ENCODE measurements around the gene PRKCE.

GRCh38 chr2:45932278-45932975 is 281.0 kb downstream of the PRKCE start:
- TF ChIP-seq STAT1 (IDR thresholded peaks at IDR 0.05; ENCODE audit: unreplicated experiment) (no peak), EZH2 (IDR thresholded peaks at IDR 0.05; ENCODE audit: low read depth, unreplicated experiment) (no peak), CTCF (conservative IDR thresholded peaks at IDR 0.05; ENCODE audit: low read depth in 2 of 2) (no peak), REST (IDR thresholded peaks at IDR 0.05; ENCODE audit: unreplicated experiment) (no peak)
